CD14-positive monocyte (primary cell): ENCODE data around the gene MAP7D1. TPM values are rescaled to one million over a fixed set of nuclear protein-coding genes. Genes with fewer than 3 reads are reported as not detected.

Experiments used
- DNase-seq, 3 donors: peaks; one replicate each; pipeline ENCODE4 v3.0.0-alpha.2; 2011 to 2022
- H2AFZ ChIP-seq: 2 replicates; pipeline ENCODE4 v1.6.0; 2012; ENCODE audit warnings: mild to moderate bottlenecking, low read depth, low read length, inconsistent platforms; ENCODE audit not compliant: insufficient read depth, poor library complexity, severe bottlenecking
- H3K27ac ChIP-seq, 2 donors: 1 replicate in 1 of 2; 2 replicates in 1 of 2; pipeline ENCODE4 v1.5.1; 2012 to 2013; ENCODE audit warnings: low read length in 2 of 2, control low read depth in 1 of 2, inconsistent platforms in 1 of 2, low read depth in 1 of 2, mild to moderate bottlenecking in 1 of 2
- H3K27me3 ChIP-seq, 2 donors: one replicate each; pipeline versions ENCODE4 v1.6.0 to v1.6.1; 2011 to 2013; ENCODE audit warnings: low read length in 2 of 2; ENCODE audit not compliant: control insufficient read depth in 2 of 2, insufficient read depth in 2 of 2
- H3K36me3 ChIP-seq, 2 donors: replicated peaks in 1 of 2; 1 replicate in 1 of 2; 2 replicates in 1 of 2; pipeline versions ENCODE4 v1.5.1 to v1.6.1; 2012 to 2013; ENCODE audit warnings: low read length in 2 of 2, control low read depth in 1 of 2, inconsistent platforms in 1 of 2, mild to moderate bottlenecking in 1 of 2; ENCODE audit not compliant: insufficient read depth in 2 of 2, control insufficient read depth in 1 of 2
- H3K4me1 ChIP-seq, 2 donors: 1 replicate in 1 of 2; 2 replicates in 1 of 2; pipeline versions ENCODE4 v1.5.1 to v1.6.1; 2012 to 2013; ENCODE audit warnings: low read length in 2 of 2, control low read depth in 1 of 2, inconsistent platforms in 1 of 2, mild to moderate bottlenecking in 1 of 2, moderate library complexity in 1 of 2; ENCODE audit not compliant: insufficient read depth in 2 of 2, control insufficient read depth in 1 of 2
- H3K4me2 ChIP-seq: replicated peaks from 2 replicates; pipeline ENCODE3; 2012; ENCODE audit warnings: low read length, moderate library complexity, mild to moderate bottlenecking; ENCODE audit not compliant: poor library complexity, severe bottlenecking; ENCODE audit errors: extremely low read depth
- H3K4me3 ChIP-seq, 3 experiments: fragments of 200-600 bp in 1 of 3; sonication (generic) in 1 of 3; replicated peaks in 1 of 3; 1 replicate in 2 of 3; 2 replicates in 1 of 3; pipeline ENCODE4 v1.5.1; 2011 to 2013; ENCODE audit warnings: low read length in 3 of 3, mild to moderate bottlenecking in 3 of 3, control low read depth in 2 of 3, low read depth in 2 of 3, inconsistent platforms in 1 of 3, moderate library complexity in 1 of 3
- H3K79me2 ChIP-seq: 2 replicates; pipeline ENCODE4 v1.6.0; 2012; ENCODE audit warnings: mild to moderate bottlenecking, control low read depth, inconsistent platforms, low read length, moderate library complexity; ENCODE audit not compliant: insufficient read depth
- H3K9ac ChIP-seq: 2 replicates; pipeline ENCODE4 v1.6.0; 2017; ENCODE audit warnings: low read length, mild to moderate bottlenecking; ENCODE audit not compliant: insufficient read depth, poor library complexity, severe bottlenecking
- H3K9me3 ChIP-seq, 2 donors: replicated peaks in 1 of 2; 1 replicate in 1 of 2; 2 replicates in 1 of 2; pipeline versions ENCODE4 v1.5.1 to v1.6.1; 2012 to 2013; ENCODE audit warnings: low read length in 2 of 2, control low read depth in 1 of 2; ENCODE audit not compliant: control insufficient read depth in 1 of 2, insufficient read depth in 1 of 2
- H4K20me1 ChIP-seq: 2 replicates; pipeline ENCODE4 v1.6.0; 2012; ENCODE audit warnings: mild to moderate bottlenecking, low read length, control low read depth, moderate library complexity; ENCODE audit not compliant: insufficient read depth
- H3K27ac Mint-ChIP-seq, 7 donors: one replicate each; pipeline ENCODE4 v1.8.0; 2020; ENCODE audit warnings: mild to moderate bottlenecking in 7 of 7, mixed read lengths in 7 of 7, moderate library complexity in 6 of 7, inconsistent platforms in 2 of 7
- H3K27me3 Mint-ChIP-seq, 3 donors: one replicate each; pipeline ENCODE4 v1.8.0; 2021 to 2022; ENCODE audit warnings: low read depth in 3 of 3, mild to moderate bottlenecking in 3 of 3, mixed read lengths in 3 of 3, moderate library complexity in 3 of 3, inconsistent platforms in 1 of 3
- H3K36me3 Mint-ChIP-seq, 2 donors: one replicate each; pipeline ENCODE4 v1.8.0; 2020; ENCODE audit warnings: mixed read lengths in 2 of 2, inconsistent platforms in 1 of 2, mild to moderate bottlenecking in 1 of 2
- H3K4me1 Mint-ChIP-seq: one replicate; pipeline ENCODE4 v1.8.0; 2020; ENCODE audit warnings: mild to moderate bottlenecking, mixed read lengths
- H3K4me3 Mint-ChIP-seq, 2 donors: one replicate each; pipeline ENCODE4 v1.8.0; 2020; ENCODE audit warnings: mild to moderate bottlenecking in 2 of 2, mixed read lengths in 2 of 2, moderate library complexity in 1 of 2
- H3K9me3 Mint-ChIP-seq, 7 donors: one replicate each; pipeline ENCODE4 v1.8.0; 2020 to 2022; ENCODE audit warnings: mixed read lengths in 7 of 7, mild to moderate bottlenecking in 6 of 7, moderate library complexity in 6 of 7, inconsistent platforms in 2 of 7
- CTCF ChIP-seq: fragments of 200-600 bp; IDR thresholded peaks from one replicate; pipeline ENCODE4 v1.8.0; 2022; ENCODE audit warnings: antibody characterized with exemption, mild to moderate bottlenecking
- WGBS: methylation state at CpG from one replicate; pipeline ENCODE4 v1.1.5; 2013; ENCODE audit warnings: missing lambda C conversion rate; ENCODE audit not compliant: insufficient coverage; 5-methylcytosine and 5-hydroxymethylcytosine counted together
- intact Hi-C, 2 donors: fragments of 100-400 bp; cut with micrococcal nuclease; formaldehyde crosslinking; loops; one replicate each; pipeline versions ENCODE4 v1.15.0 to v1.15.1; 2023
- polyA plus RNA-seq, 3 donors: library from polyadenylated mRNA; depleted of rRNA in 1 of 3; unstranded in 2 of 3; stranded (reverse) in 1 of 3; fragments of 300-500 nt in 2 of 3; fragments of >200 nt in 1 of 3; fragmentation: Illumina TruSeq in 2 of 3; gene quantifications; 1 replicate in 2 of 3; 2 replicates in 1 of 3; pipeline ENCODE4 v1.2.3, GENCODE V29; 2012 to 2021

MAP7D1 gene
- polyA plus RNA-seq, 3 donors: 12.3 to 153 (median 13.6) TPM

GRCh38 chr1:36178471-36179219 is 22.7 kb downstream of the MAP7D1 start:
- Histone ChIP-seq H2AFZ (no peak overlapping the region), H3K79me2 (peaks cover 4% of the 10 kb centered on the region), H3K9ac (no peak overlapping the region), H4K20me1 (peaks cover 84% of the 10 kb centered on the region), H3K9me3 (no peaks in the 10 kb centered on the region), H3K27ac (no peak overlapping the region), H3K36me3 (peaks cover 78 to 81% of the 10 kb centered on the region in 2 donors), H3K4me1 (no peaks in the 10 kb centered on the region), H3K4me2 (no peak overlapping the region), H3K27me3 (no peaks in the 10 kb centered on the region), H3K4me3 (no peak overlapping the region)
- Mint-ChIP-seq H3K4me3 (no peak overlapping the region), H3K9me3 (peaks cover 0 to 1% (median 0%) of the 10 kb centered on the region in 7 donors), H3K27ac (peak overlapping the region in 3 of 7 donors; percentile 11 to 61 (median 54)), H3K27me3 (peaks cover 0 to 4% (median 0%) of the 10 kb centered on the region in 3 donors), H3K36me3 (peaks cover 71 to 87% of the 10 kb centered on the region in 2 donors), H3K4me1 (no peaks in the 10 kb centered on the region)
- DNase-seq: no peak
- WGBS: 97% methylated on average over 61 of the region's 62 CpGs
- no peak for TF ChIP-seq CTCF
- intact Hi-C loops: no loop called here

GRCh38 chr1:36179220-36179600 is 23.2 kb downstream of the MAP7D1 start:
- Histone ChIP-seq H3K4me1 (no peaks in the 10 kb centered on the region), H3K36me3 (peaks cover 73 to 75% of the 10 kb centered on the region in 2 donors), H2AFZ (no peak overlapping the region), H3K27me3 (no peaks in the 10 kb centered on the region), H3K9me3 (no peaks in the 10 kb centered on the region), H3K27ac (no peak overlapping the region), H3K4me2 (no peak overlapping the region), H3K79me2 (peaks cover 2% of the 10 kb centered on the region), H3K4me3 (no peak overlapping the region), H4K20me1 (peaks cover 78% of the 10 kb centered on the region), H3K9ac (no peak overlapping the region)
- peaks cover 0 to 4% (median 0%) of the 10 kb centered on the region in 3 donors for H3K27me3 Mint-ChIP-seq
- intact Hi-C loops: no loop called here
- H3K27ac Mint-ChIP-seq: peak overlapping the region in 4 of 7 donors; percentile 46 to 85 (median 58)
- H3K9me3 Mint-ChIP-seq: peaks cover 0 to 1% (median 0%) of the 10 kb centered on the region in 7 donors
- TF ChIP-seq CTCF: no peak
- 100% methylated on average over 12 of the region's 19 CpGs for WGBS
- H3K4me1 Mint-ChIP-seq: no peaks in the 10 kb centered on the region
- DNase-seq: no peak
- no peak overlapping the region for H3K4me3 Mint-ChIP-seq
- H3K36me3 Mint-ChIP-seq: peaks cover 65 to 81% of the 10 kb centered on the region in 2 donors
